BLaER1 treated with 17β-estradiol and CSF1 and Interleukin-3, amounts not matched to agents 10 nM and 100 nM (cell line): ENCODE results near the gene LRRC52.

Experiments used
- H3K27ac ChIP-seq, 11 experiments: shearing (Covaris generic); formaldehyde crosslinking; 2 replicates each; pipeline ENCODE4 v1.8.1; 2022
- H3K27me3 ChIP-seq, 11 experiments: shearing (Covaris generic); formaldehyde crosslinking; 2 replicates each; pipeline ENCODE4 v1.8.1; 2022
- H3K36me3 ChIP-seq, 11 experiments: shearing (Covaris generic); formaldehyde crosslinking; 2 replicates each; pipeline ENCODE4 v1.8.1; 2022
- H3K4me1 ChIP-seq, 10 experiments: shearing (Covaris generic); formaldehyde crosslinking; 2 replicates each; pipeline ENCODE4 v1.8.1; 2022
- H3K4me2 ChIP-seq, 11 experiments: shearing (Covaris generic); formaldehyde crosslinking; 2 replicates each; pipeline ENCODE4 v1.8.1; 2022
- H3K4me3 ChIP-seq, 10 experiments: shearing (Covaris generic); formaldehyde crosslinking; 2 replicates each; pipeline ENCODE4 v1.8.1; 2022
- H3K9ac ChIP-seq, 11 experiments: shearing (Covaris generic); formaldehyde crosslinking; 2 replicates each; pipeline ENCODE4 v1.8.1; 2022
- H3K9me3 ChIP-seq, 11 experiments: shearing (Covaris generic); formaldehyde crosslinking; replicated peaks in 1 of 11; 2 replicates each; pipeline ENCODE4 v1.8.1; 2022
- H4K20me1 ChIP-seq, 11 experiments: shearing (Covaris generic); formaldehyde crosslinking; 2 replicates each; pipeline ENCODE4 v1.8.1; 2022
- Cebpa-rat ChIP-seq, 11 experiments: shearing (Covaris generic); IDR thresholded peaks; 2 replicates each; pipeline ENCODE4 v1.8.1; 2022

The LRRC52 gene

DNA sequence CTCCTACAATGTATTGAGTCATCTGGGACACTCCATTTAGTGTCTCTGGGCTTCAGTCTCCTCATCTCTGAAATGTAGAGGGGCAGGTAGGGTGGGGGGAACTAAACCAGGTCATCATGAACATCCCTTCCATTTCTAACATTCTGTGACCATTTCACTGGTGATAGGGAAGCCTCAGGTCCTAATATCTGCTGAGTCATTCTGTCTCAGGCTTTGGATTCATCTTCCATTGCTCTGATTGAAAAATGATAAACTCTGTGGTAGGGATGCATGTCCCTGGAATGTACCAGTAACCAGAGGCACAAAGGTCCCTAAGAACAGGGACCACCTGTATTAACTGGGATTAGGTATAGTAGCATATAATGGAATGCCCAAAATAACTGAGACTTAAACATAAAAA lies 36.2 kb upstream of the LRRC52 start:
- Histone ChIP-seq H4K20me1 (no peaks in the 10 kb centered on the region), H3K4me3 (no peak overlapping the region), H3K27me3 (no peaks in the 10 kb centered on the region), H3K36me3 (no peaks in the 10 kb centered on the region), H3K4me2 (no peak overlapping the region), H3K4me1 (no peaks in the 10 kb centered on the region), H3K9ac (no peak overlapping the region), H3K27ac (no peak overlapping the region), H3K9me3 (peaks cover 0 to 9% (median 5%) of the 10 kb centered on the region in 11 experiments; a peak in 8 of 22 replicates)
- TF ChIP-seq Cebpa-rat (IDR thresholded peaks at IDR 0.05): no peak

DNA sequence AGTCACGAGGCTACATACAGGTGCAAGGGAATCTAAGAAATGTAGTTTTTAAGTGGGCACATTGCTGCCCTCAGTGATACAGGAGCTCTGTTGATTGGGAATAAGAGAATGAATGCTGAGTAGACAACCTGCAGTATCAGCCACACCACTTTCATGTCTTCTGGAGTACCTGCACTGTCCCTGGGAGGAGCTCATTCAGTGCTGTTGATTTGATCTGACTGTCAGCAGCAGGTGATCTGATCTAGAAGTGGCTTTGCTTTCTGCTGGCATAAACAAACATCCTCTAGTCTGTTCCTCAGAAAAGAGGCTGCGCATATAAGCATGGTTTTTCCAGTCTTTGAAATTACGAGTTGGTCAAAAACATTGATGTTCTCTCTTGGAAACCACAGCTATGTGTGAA lies 35.5 kb upstream of the LRRC52 start:
- Histone ChIP-seq H3K27me3 (no peaks in the 10 kb centered on the region), H3K4me1 (no peaks in the 10 kb centered on the region), H3K9ac (no peak overlapping the region), H3K27ac (no peak overlapping the region), H3K36me3 (no peaks in the 10 kb centered on the region), H3K4me3 (no peak overlapping the region), H3K9me3 (peaks cover 0 to 9% (median 5%) of the 10 kb centered on the region in 11 experiments; a peak in 8 of 22 replicates), H3K4me2 (no peak overlapping the region), H4K20me1 (no peaks in the 10 kb centered on the region)
- no peak for TF ChIP-seq Cebpa-rat (IDR thresholded peaks at IDR 0.05)

DNA sequence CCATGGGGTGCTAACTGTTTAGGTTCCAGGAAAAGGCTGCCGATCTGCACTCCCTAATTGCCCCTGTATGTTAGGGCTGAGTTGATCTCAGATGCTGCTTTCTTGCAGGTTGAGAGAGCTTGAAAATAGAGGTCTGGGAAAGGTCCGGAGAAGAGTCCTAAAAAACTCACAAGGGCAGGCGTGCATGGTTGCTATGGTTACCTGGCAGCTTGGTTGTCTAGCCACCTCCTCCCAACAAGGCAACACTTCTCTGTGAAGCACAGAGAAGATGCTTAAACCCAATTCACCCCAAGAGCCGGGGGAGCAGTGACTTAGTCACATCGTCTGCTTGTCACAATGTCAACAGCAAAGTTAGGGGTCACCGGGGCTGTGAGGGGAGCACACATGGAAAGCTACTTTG lies 31.0 kb upstream of the LRRC52 start:
- no peak for TF ChIP-seq Cebpa-rat (IDR thresholded peaks at IDR 0.05)
- H3K9me3 ChIP-seq: no peaks in the 10 kb centered on the region

GRCh38 chr1:165516469-165516868 lies 27.3 kb upstream of the LRRC52 start:
- no peak overlapping the region for H3K4me3 ChIP-seq
- no peaks in the 10 kb centered on the region for H4K20me1 ChIP-seq
- no peak for TF ChIP-seq Cebpa-rat (IDR thresholded peaks at IDR 0.05)
- H3K27me3 ChIP-seq: no peaks in the 10 kb centered on the region
- no peak overlapping the region for H3K27ac ChIP-seq
- no peak overlapping the region for H3K4me2 ChIP-seq
- H3K36me3 ChIP-seq: no peaks in the 10 kb centered on the region
- no peak overlapping the region for H3K9ac ChIP-seq
- H3K4me1 ChIP-seq: no peaks in the 10 kb centered on the region
- H3K9me3 ChIP-seq: peaks cover 3 to 30% (median 10%) of the 10 kb centered on the region in 11 experiments; a peak in 21 of 22 replicates

More for the DNA sequence above, 31.0 kb upstream of the LRRC52 start:
- Histone ChIP-seq H3K36me3 (no peaks in the 10 kb centered on the region), H3K27ac (no peak overlapping the region), H3K4me1 (no peaks in the 10 kb centered on the region), H3K4me3 (no peak overlapping the region), H3K9ac (no peak overlapping the region), H3K4me2 (no peak overlapping the region), H3K27me3 (no peaks in the 10 kb centered on the region), H4K20me1 (no peaks in the 10 kb centered on the region)

GRCh38 chr1:165520646-165521045 lies 23.2 kb upstream of the LRRC52 start:
- Histone ChIP-seq H3K4me2 (no peak overlapping the region), H3K4me1 (no peaks in the 10 kb centered on the region), H3K27ac (no peak overlapping the region), H3K9me3 (peaks cover 11 to 46% (median 19%) of the 10 kb centered on the region in 11 experiments), H3K27me3 (no peaks in the 10 kb centered on the region), H3K4me3 (no peak overlapping the region), H4K20me1 (no peaks in the 10 kb centered on the region), H3K36me3 (no peaks in the 10 kb centered on the region), H3K9ac (no peak overlapping the region)
- TF ChIP-seq Cebpa-rat (IDR thresholded peaks at IDR 0.05): peak in 3 of 11 experiments; percentile 39 to 59 (median 46); a peak in 4 of 22 replicates

GRCh38 chr1:165524639-165525285 lies 19.0 kb upstream of the LRRC52 start:
- Histone ChIP-seq H3K4me2 (no peak overlapping the region), H3K4me3 (no peak overlapping the region), H3K27ac (no peak overlapping the region), H3K9me3 (peaks cover 11 to 31% (median 19%) of the 10 kb centered on the region in 11 experiments), H3K36me3 (no peaks in the 10 kb centered on the region), H4K20me1 (no peaks in the 10 kb centered on the region), H3K9ac (no peak overlapping the region), H3K27me3 (no peaks in the 10 kb centered on the region), H3K4me1 (peaks cover 0 to 11% (median 4%) of the 10 kb centered on the region in 10 experiments; a peak in 5 of 20 replicates)
- no peak for TF ChIP-seq Cebpa-rat (IDR thresholded peaks at IDR 0.05)

DNA sequence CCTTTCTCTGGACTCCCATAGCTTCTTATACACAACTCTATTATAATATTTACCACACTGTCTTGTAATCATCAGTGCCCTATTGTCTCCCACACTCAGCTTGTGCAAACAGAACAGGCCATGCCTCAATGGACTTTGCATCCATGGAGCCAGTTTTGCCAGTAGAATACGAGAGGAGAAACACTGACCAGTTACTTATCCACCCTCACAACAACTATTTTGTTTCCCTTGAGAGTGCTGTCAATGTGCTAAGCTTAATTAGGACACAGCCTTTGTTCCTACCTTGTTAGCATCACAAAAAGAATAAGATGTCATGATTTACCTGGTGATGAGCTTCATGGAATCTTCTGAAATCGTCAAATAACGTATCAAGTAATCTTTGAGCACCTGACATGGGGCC lies 18.1 kb upstream of the LRRC52 start:
- Histone ChIP-seq H3K36me3 (no peaks in the 10 kb centered on the region), H3K4me1 (peaks cover 0 to 11% (median 4%) of the 10 kb centered on the region in 10 experiments; a peak in 5 of 20 replicates), H3K4me2 (no peak overlapping the region), H3K27ac (no peak overlapping the region), H3K27me3 (no peaks in the 10 kb centered on the region), H3K9ac (no peak overlapping the region), H3K9me3 (peaks cover 11 to 24% (median 16%) of the 10 kb centered on the region in 11 experiments), H4K20me1 (no peaks in the 10 kb centered on the region), H3K4me3 (no peak overlapping the region)
- no peak for TF ChIP-seq Cebpa-rat (IDR thresholded peaks at IDR 0.05)

DNA sequence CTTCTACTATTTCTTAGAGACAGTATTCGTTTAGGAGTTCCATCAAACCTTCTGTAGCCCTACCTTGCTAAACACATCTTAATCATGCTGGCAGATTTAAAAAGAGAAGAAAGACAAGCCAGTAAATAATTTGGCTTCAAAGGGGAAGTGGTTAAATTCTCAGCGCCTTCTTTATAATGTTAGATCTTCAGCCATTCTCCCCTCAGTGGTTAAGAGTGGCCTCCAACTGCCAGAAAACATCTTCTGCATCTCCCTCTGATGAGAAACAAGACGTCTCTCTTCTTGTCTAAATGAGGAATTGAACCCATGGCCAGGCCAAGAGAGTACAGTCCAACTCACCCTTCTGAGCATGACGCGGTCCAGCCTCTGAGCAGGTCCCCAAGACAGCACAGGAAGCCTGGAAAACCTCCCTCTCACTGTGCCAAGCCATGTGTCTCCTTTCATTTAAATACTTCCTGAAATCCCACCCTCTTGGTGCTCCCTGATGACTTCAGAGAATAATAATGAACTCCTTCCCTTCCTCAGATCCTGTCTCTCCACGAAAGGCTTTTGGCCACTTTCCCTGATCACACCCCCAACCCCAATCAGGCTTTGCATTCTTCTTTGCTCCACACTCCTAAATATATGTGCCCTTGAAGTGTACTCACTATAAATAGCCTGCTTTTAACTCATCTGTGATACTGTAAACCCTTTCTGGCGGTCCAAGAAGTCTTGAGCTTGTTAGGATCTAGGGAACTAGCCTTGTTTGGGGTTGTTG lies 16.4 kb upstream of the LRRC52 start:
- H3K4me1 ChIP-seq: peaks cover 0 to 11% (median 4%) of the 10 kb centered on the region in 10 experiments; a peak in 5 of 20 replicates
- H3K4me2 ChIP-seq: peak overlapping the region in 3 of 11 experiments; percentile 2 to 12 (median 11); a peak in 2 of 22 replicates
- H3K9ac ChIP-seq: no peak overlapping the region
- peaks cover 0 to 6% (median 3%) of the 10 kb centered on the region in 11 experiments; a peak in 13 of 22 replicates for H3K9me3 ChIP-seq
- no peaks in the 10 kb centered on the region for H4K20me1 ChIP-seq
- H3K36me3 ChIP-seq: no peaks in the 10 kb centered on the region
- TF ChIP-seq Cebpa-rat (IDR thresholded peaks at IDR 0.05): no peak
- no peaks in the 10 kb centered on the region for H3K27me3 ChIP-seq
- no peak overlapping the region for H3K27ac ChIP-seq
- no peak overlapping the region for H3K4me3 ChIP-seq

- Histone ChIP-seq H3K9ac (no peak overlapping the region), H3K4me3 (no peak overlapping the region), H3K27ac (no peak overlapping the region), H3K4me1 (peaks cover 0 to 11% (median 4%) of the 10 kb centered on the region in 10 experiments; a peak in 5 of 20 replicates), H3K9me3 (0 out of 22 replicates have a peak, but pooled peaks cover 0 to 6% (median 0%) of the 10 kb centered on the region in 11 experiments), H4K20me1 (no peaks in the 10 kb centered on the region), H3K4me2 (no peak overlapping the region), H3K27me3 (no peaks in the 10 kb centered on the region), H3K36me3 (no peaks in the 10 kb centered on the region)
- no peak for TF ChIP-seq Cebpa-rat (IDR thresholded peaks at IDR 0.05)
These were observed 12.8 kb upstream of the LRRC52 start for GRCh38 chr1:165531021-165531420.
